GM23338 (cell line): ENCODE data around the gene ISG20. TPM values are rescaled to one million over a fixed set of nuclear protein-coding genes. Genes with fewer than 3 reads are reported as not detected.

Experiments used
- ATAC-seq: fragments of 200-7000 bp; cut with Tn5 transposase; 3 replicates; pipeline ENCODE4 v1.9.1; 2020
- DNase-seq: peaks from one replicate; pipeline ENCODE4 v3.0.0-alpha.2; 2015; ENCODE audit warnings: low spot score
- H2AFZ ChIP-seq: fragments of 200-600 bp; sonication (generic); 2 replicates; pipeline ENCODE4 v1.8.0; 2016; ENCODE audit warnings: antibody characterized with exemption, mild to moderate bottlenecking, moderate library complexity
- H3F3A ChIP-seq: fragments of 200-600 bp; sonication (generic); replicated peaks from 2 replicates; pipeline ENCODE4 v1.8.0; 2017; ENCODE audit warnings: antibody characterized with exemption, mixed run types, low read depth
- H3K27ac ChIP-seq: fragments of 200-600 bp; sonication (generic); 2 replicates; pipeline ENCODE4 v1.6.1; 2016; ENCODE audit warnings: low read depth
- H3K27me3 ChIP-seq: fragments of 200-600 bp; sonication (generic); 2 replicates; pipeline ENCODE4 v1.8.0; 2016; ENCODE audit warnings: mild to moderate bottlenecking, mixed run types, moderate library complexity; ENCODE audit not compliant: insufficient read depth
- H3K36me3 ChIP-seq: fragments of 200-600 bp; sonication (generic); 2 replicates; pipeline ENCODE4 v1.8.0; 2016; ENCODE audit warnings: mild to moderate bottlenecking; ENCODE audit not compliant: insufficient read depth
- H3K4me1 ChIP-seq: fragments of 200-600 bp; sonication (generic); 2 replicates; pipeline ENCODE4 v1.8.0; 2016; ENCODE audit warnings: mild to moderate bottlenecking, moderate library complexity; ENCODE audit not compliant: insufficient read depth
- H3K4me2 ChIP-seq: fragments of 200-600 bp; sonication (generic); 2 replicates; pipeline ENCODE4 v1.7.1; 2017; ENCODE audit warnings: mixed run types
- H3K4me3 ChIP-seq: fragments of 200-600 bp; sonication (generic); 2 replicates; pipeline ENCODE4 v1.6.1; 2016; ENCODE audit warnings: mixed run types
- H3K79me2 ChIP-seq: fragments of 200-600 bp; sonication (generic); replicated peaks from 2 replicates; pipeline ENCODE4 v1.8.0; 2017; ENCODE audit warnings: mild to moderate bottlenecking; ENCODE audit not compliant: insufficient read depth
- H3K9me2 ChIP-seq: fragments of 200-600 bp; sonication (generic); 2 replicates; pipeline ENCODE4 v1.8.0; 2017; ENCODE audit not compliant: insufficient read depth
- H4K20me1 ChIP-seq: fragments of 200-600 bp; sonication (generic); replicated peaks from 2 replicates; pipeline ENCODE4 v1.8.0; 2017; ENCODE audit warnings: mild to moderate bottlenecking; ENCODE audit not compliant: insufficient read depth
- H3K27ac Mint-ChIP-seq: 2 replicates; pipeline ENCODE4 v1.8.0; 2020; ENCODE audit warnings: inconsistent platforms, mild to moderate bottlenecking, moderate library complexity, mixed read lengths
- H3K27me3 Mint-ChIP-seq: 3 replicates; pipeline ENCODE4 v1.8.0; 2022; ENCODE audit warnings: low read depth, mild to moderate bottlenecking, moderate library complexity, mixed read lengths, inconsistent platforms; ENCODE audit not compliant: insufficient read depth, poor library complexity
- H3K36me3 Mint-ChIP-seq: 3 replicates; pipeline ENCODE4 v1.8.0; 2021; ENCODE audit warnings: low read depth, mild to moderate bottlenecking, inconsistent platforms, moderate library complexity, mixed read lengths
- H3K4me1 Mint-ChIP-seq: 3 replicates; pipeline ENCODE4 v1.8.0; 2020; ENCODE audit warnings: mild to moderate bottlenecking, inconsistent platforms, mixed read lengths
- H3K4me3 Mint-ChIP-seq: 3 replicates; pipeline ENCODE4 v1.8.0; 2021; ENCODE audit warnings: moderate library complexity, mild to moderate bottlenecking, inconsistent platforms, mixed read lengths
- H3K9me3 Mint-ChIP-seq: 3 replicates; pipeline ENCODE4 v1.8.0; 2020; ENCODE audit warnings: moderate library complexity, mild to moderate bottlenecking, inconsistent platforms, mixed read lengths
- CREB1 ChIP-seq: fragments of 250-450 bp; sonication (Bioruptor Pico); IDR thresholded peaks from 2 replicates; pipeline ENCODE4 v1.5.0; 2020; ENCODE audit warnings: low read depth, mild to moderate bottlenecking, moderate library complexity
- EZH2 ChIP-seq: fragments of 200-600 bp; sonication (generic); IDR thresholded peaks from one replicate; pipeline ENCODE4 v1.8.0; 2017; ENCODE audit warnings: antibody characterized with exemption, mild to moderate bottlenecking, low read depth; ENCODE audit not compliant: unreplicated experiment
- EZH2phosphoT487 ChIP-seq: fragments of 200-600 bp; sonication (generic); IDR thresholded peaks from one replicate; pipeline ENCODE4 v1.8.1; 2018; ENCODE audit warnings: antibody characterized with exemption; ENCODE audit not compliant: unreplicated experiment
- JUNB ChIP-seq: IDR thresholded peaks from one replicate; pipeline ENCODE4 v1.6.1; 2016; ENCODE audit warnings: antibody characterized with exemption; ENCODE audit not compliant: unreplicated experiment
- NANOG ChIP-seq: IDR thresholded peaks from 2 replicates; pipeline ENCODE4 v1.6.1; 2016; ENCODE audit warnings: antibody characterized with exemption, borderline replicate concordance
- POLR2AphosphoS5 ChIP-seq: IDR thresholded peaks from 2 replicates; pipeline ENCODE4 v1.6.1; 2016; ENCODE audit warnings: antibody characterized with exemption, low read depth
- ZNF114 ChIP-seq: fragments of 250-450 bp; sonication (Bioruptor Pico); IDR thresholded peaks from 2 replicates; pipeline ENCODE4 v1.5.0; 2020; ENCODE audit warnings: mild to moderate bottlenecking, moderate library complexity
- ZNF331 ChIP-seq: fragments of 250-450 bp; sonication (Bioruptor Pico); IDR thresholded peaks from 2 replicates; pipeline ENCODE4 v1.5.0; 2020; ENCODE audit warnings: low read depth, mild to moderate bottlenecking, moderate library complexity
- polyA plus RNA-seq: library from polyadenylated mRNA; unstranded; fragments of >200 nt; fragmentation: Nextera tagmentation; extraction: Ambion mirVana; gene quantifications from 2 replicates; pipeline ENCODE4 v1.2.1, GENCODE V29; 2016
- total RNA-seq: library from RNA; depleted of rRNA; stranded (reverse); fragments of >200 nt; shearing (Covaris generic); gene quantifications from 2 replicates; pipeline ENCODE4 v1.2.3, GENCODE V29; 2014
- TF ChIP-seq, protein P1 (sequence below): IDR thresholded peaks from 2 replicates; pipeline ENCODE4 v1.6.1; 2016; ENCODE audit warnings: antibody characterized with exemption
- TF ChIP-seq, protein P2 (sequence below), 2 experiments: fragments of 200-600 bp in 1 of 2; sonication (generic) in 1 of 2; conservative IDR thresholded peaks; 2 replicates each; pipeline versions ENCODE4 v1.5.1 to v1.6.1; 2016 to 2017; ENCODE audit warnings: antibody characterized with exemption in 2 of 2, low read depth in 2 of 2, mild to moderate bottlenecking in 2 of 2, moderate library complexity in 1 of 2
- TF ChIP-seq, protein P3 (sequence below): IDR thresholded peaks from one replicate; pipeline ENCODE4 v1.6.1; 2018; ENCODE audit warnings: antibody characterized with exemption; ENCODE audit not compliant: unreplicated experiment

ISG20 gene
- total and polyA plus RNA-seq, 2 experiments from 2014 or later = 3.2 to 3.7 TPM

DNA sequence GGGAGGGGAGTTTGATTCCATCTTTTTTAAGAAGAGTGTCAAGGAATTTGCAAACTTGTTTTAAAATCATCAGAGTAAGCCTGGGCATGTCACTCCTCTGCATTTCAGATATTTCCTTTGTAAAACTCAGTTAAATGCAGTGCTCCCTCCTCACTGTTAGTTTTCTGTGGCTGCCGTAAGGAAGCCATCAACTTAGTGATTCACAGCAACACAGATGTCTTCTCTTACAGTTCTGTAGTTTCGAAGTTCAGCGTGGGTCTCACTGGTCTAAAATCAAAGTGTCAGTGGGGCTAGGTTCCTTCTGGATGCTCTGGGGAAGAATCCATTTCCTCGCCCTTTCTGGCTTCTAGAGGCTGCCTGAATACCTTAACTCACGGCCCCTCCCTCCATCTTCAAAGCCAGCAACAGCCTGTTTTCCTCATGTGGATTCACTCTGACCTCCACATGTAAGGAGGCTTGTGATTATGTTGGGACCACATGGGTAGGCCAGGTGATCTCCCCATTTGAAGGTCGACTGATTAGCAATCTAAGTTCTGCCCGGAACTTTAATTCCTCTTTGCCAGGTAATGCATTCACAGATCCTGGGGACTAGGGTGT, 12.4 kb downstream of the ISG20 start:
- Histone ChIP-seq H3K4me2 (no peak overlapping the region), H3K27ac (no peak overlapping the region), H3K36me3 (no peaks in the 10 kb centered on the region), H3F3A (no peaks in the 10 kb centered on the region), H3K4me3 (no peak overlapping the region), H3K4me1 (peaks cover 7% of the 10 kb centered on the region; the same call in 1 of the 2 replicates), H3K79me2 (no peaks in the 10 kb centered on the region), H4K20me1 (no peaks in the 10 kb centered on the region), H3K9me2 (no peaks in the 10 kb centered on the region), H3K27me3 (no peaks in the 10 kb centered on the region), H2AFZ (no peak overlapping the region)
- H3K27ac Mint-ChIP-seq = no peak overlapping the region
- H3K9me3 Mint-ChIP-seq = no peaks in the 10 kb centered on the region
- H3K4me3 Mint-ChIP-seq = no peak overlapping the region; the same call in 2 of the 3 replicates
- H3K27me3 Mint-ChIP-seq = peaks cover 8% of the 10 kb centered on the region
- peaks cover 26% of the 10 kb centered on the region for H3K4me1 Mint-ChIP-seq
- ATAC-seq (no peak), DNase-seq (no peak)
- H3K36me3 Mint-ChIP-seq = no peaks in the 10 kb centered on the region
- no peak for TF ChIP-seq ZNF114 (CRISPR knock-in tag)
- TF ChIP-seq, protein P1, sequence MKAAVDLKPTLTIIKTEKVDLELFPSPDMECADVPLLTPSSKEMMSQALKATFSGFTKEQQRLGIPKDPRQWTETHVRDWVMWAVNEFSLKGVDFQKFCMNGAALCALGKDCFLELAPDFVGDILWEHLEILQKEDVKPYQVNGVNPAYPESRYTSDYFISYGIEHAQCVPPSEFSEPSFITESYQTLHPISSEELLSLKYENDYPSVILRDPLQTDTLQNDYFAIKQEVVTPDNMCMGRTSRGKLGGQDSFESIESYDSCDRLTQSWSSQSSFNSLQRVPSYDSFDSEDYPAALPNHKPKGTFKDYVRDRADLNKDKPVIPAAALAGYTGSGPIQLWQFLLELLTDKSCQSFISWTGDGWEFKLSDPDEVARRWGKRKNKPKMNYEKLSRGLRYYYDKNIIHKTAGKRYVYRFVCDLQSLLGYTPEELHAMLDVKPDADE = no peak
- TF ChIP-seq POLR2AphosphoS5 = no peak

DNA sequence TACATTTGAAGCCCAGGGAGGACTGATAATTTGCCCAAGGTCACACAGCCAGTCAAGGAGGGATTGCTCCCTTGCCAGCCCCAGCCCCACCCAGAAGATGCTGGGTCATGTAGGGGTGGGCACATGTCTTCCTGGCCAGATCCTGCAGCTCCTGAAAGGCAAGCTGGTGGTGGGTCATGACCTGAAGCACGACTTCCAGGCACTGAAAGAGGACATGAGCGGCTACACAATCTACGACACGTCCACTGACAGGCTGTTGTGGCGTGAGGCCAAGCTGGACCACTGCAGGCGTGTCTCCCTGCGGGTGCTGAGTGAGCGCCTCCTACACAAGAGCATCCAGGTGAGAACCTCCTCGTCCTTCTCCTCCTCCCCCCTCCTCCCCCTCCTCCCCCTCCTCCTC, 13.2 kb downstream of the ISG20 start:
- Mint-ChIP-seq H3K9me3 (no peaks in the 10 kb centered on the region), H3K4me3 (no peak overlapping the region), H3K4me1 (peaks cover 26% of the 10 kb centered on the region), H3K36me3 (no peaks in the 10 kb centered on the region), H3K27me3 (peaks cover 8% of the 10 kb centered on the region), H3K27ac (no peak overlapping the region)
- Histone ChIP-seq H3K4me3 (no peak overlapping the region), H4K20me1 (no peaks in the 10 kb centered on the region), H3K9me2 (no peaks in the 10 kb centered on the region), H2AFZ (no peak overlapping the region), H3K27me3 (no peaks in the 10 kb centered on the region), H3K27ac (no peak overlapping the region), H3F3A (no peaks in the 10 kb centered on the region), H3K4me1 (peaks cover 7% of the 10 kb centered on the region; the same call in 1 of the 2 replicates), H3K4me2 (no peak overlapping the region), H3K79me2 (no peaks in the 10 kb centered on the region), H3K36me3 (no peaks in the 10 kb centered on the region)
- ATAC-seq (no peak), DNase-seq (no peak)
- TF ChIP-seq, protein P1 = no peak
- TF ChIP-seq ZNF331 (no peak), CREB1 (CRISPR knock-in tag) (no peak), EZH2phosphoT487 (no peak), NANOG (no peak), EZH2 (no peak), JUNB (no peak)
- TF ChIP-seq, protein P2, sequence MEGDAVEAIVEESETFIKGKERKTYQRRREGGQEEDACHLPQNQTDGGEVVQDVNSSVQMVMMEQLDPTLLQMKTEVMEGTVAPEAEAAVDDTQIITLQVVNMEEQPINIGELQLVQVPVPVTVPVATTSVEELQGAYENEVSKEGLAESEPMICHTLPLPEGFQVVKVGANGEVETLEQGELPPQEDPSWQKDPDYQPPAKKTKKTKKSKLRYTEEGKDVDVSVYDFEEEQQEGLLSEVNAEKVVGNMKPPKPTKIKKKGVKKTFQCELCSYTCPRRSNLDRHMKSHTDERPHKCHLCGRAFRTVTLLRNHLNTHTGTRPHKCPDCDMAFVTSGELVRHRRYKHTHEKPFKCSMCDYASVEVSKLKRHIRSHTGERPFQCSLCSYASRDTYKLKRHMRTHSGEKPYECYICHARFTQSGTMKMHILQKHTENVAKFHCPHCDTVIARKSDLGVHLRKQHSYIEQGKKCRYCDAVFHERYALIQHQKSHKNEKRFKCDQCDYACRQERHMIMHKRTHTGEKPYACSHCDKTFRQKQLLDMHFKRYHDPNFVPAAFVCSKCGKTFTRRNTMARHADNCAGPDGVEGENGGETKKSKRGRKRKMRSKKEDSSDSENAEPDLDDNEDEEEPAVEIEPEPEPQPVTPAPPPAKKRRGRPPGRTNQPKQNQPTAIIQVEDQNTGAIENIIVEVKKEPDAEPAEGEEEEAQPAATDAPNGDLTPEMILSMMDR (conservative IDR thresholded peaks at IDR 0.05; ENCODE audit: low read depth in 2 of 2) = no peak
- TF ChIP-seq, protein P3, sequence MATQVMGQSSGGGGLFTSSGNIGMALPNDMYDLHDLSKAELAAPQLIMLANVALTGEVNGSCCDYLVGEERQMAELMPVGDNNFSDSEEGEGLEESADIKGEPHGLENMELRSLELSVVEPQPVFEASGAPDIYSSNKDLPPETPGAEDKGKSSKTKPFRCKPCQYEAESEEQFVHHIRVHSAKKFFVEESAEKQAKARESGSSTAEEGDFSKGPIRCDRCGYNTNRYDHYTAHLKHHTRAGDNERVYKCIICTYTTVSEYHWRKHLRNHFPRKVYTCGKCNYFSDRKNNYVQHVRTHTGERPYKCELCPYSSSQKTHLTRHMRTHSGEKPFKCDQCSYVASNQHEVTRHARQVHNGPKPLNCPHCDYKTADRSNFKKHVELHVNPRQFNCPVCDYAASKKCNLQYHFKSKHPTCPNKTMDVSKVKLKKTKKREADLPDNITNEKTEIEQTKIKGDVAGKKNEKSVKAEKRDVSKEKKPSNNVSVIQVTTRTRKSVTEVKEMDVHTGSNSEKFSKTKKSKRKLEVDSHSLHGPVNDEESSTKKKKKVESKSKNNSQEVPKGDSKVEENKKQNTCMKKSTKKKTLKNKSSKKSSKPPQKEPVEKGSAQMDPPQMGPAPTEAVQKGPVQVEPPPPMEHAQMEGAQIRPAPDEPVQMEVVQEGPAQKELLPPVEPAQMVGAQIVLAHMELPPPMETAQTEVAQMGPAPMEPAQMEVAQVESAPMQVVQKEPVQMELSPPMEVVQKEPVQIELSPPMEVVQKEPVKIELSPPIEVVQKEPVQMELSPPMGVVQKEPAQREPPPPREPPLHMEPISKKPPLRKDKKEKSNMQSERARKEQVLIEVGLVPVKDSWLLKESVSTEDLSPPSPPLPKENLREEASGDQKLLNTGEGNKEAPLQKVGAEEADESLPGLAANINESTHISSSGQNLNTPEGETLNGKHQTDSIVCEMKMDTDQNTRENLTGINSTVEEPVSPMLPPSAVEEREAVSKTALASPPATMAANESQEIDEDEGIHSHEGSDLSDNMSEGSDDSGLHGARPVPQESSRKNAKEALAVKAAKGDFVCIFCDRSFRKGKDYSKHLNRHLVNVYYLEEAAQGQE = no peak
